Hepatocyte (in vitro differentiated cells): ENCODE measurements around the gene CTNNA1.

Source experiments
- CTCF ChIP-seq: fragments of 200-600 bp; sonication (generic); IDR thresholded peaks from 2 replicates; pipeline ENCODE4 v1.5.1; 2016; ENCODE audit warnings: antibody characterized with exemption, mild to moderate bottlenecking; ENCODE audit not compliant: poor library complexity
- EZH2 ChIP-seq: fragments of 200-600 bp; sonication (generic); IDR thresholded peaks from 2 replicates; pipeline ENCODE4 v1.6.1; 2016; ENCODE audit warnings: antibody characterized with exemption, mild to moderate bottlenecking, borderline replicate concordance

- TF ChIP-seq CTCF (no peak), EZH2 (no peak)
Observed at GRCh38 chr5:138719811-138720210, 33.4 kb upstream of the CTNNA1 start.
